ENCODE data around the gene HNRNPR.

Gene HNRNPR

GRCh38 chr1:23344111-23344986 is at the start of gene HNRNPR:
Gene HNRNPR (minus strand): TSS chr1:23344284. CDS start chr1:23341008, 3,276 bp downstream.
- TF ChIP-seq CTCF (IDR thresholded peaks at IDR 0.05; ENCODE audit: low read depth, low read length), result no peak
- H3K4me3 ChIP-seq (ENCODE audit: low read depth, low read length), result peak within 1 kb of the TSS; percentile 83
- in situ Hi-C loops (cut with HindIII; ENCODE audit: low sequenced_read_pairs), result no loop called here
- peak; percentile 100 for DNase-seq (ENCODE audit: low read depth, low spot score)

GRCh38 chr1:23393706-23394105 is 49.6 kb upstream of the HNRNPR start:
- no peak overlapping the region for H3K4me3 ChIP-seq (ENCODE audit: low read depth, low read length)
- in situ Hi-C loops (cut with HindIII; ENCODE audit: low sequenced_read_pairs), result no loop called here
- TF ChIP-seq CTCF (IDR thresholded peaks at IDR 0.05; ENCODE audit: low read depth, low read length), result no peak
- DNase-seq (ENCODE audit: low read depth, low spot score), result peak; percentile 83

- in situ Hi-C loops (cut with HindIII; ENCODE audit: low sequenced_read_pairs), result no loop called here
These were observed 48.2 kb upstream of the HNRNPR start for GRCh38 chr1:23392125-23392855.

GRCh38 chr1:23389837-23390321 is 45.8 kb upstream of the HNRNPR start:
- TF ChIP-seq CTCF (IDR thresholded peaks at IDR 0.05; ENCODE audit: low read depth, low read length), result no peak
- in situ Hi-C loops (cut with HindIII; ENCODE audit: low sequenced_read_pairs), result no loop called here
- no peak for DNase-seq (ENCODE audit: low read depth, low spot score)
- H3K4me3 ChIP-seq (ENCODE audit: low read depth, low read length), result no peak overlapping the region

More at GRCh38 chr1:23392125-23392855, 48.2 kb upstream of the HNRNPR start:
- DNase-seq (ENCODE audit: low read depth, low spot score), result no peak
- H3K4me3 ChIP-seq (ENCODE audit: low read depth, low read length), result no peak overlapping the region
- TF ChIP-seq CTCF (IDR thresholded peaks at IDR 0.05; ENCODE audit: low read depth, low read length), result no peak

- in situ Hi-C loops (cut with HindIII; ENCODE audit: low sequenced_read_pairs), result no loop called here
- no peak for TF ChIP-seq CTCF (IDR thresholded peaks at IDR 0.05; ENCODE audit: low read depth, low read length)
- no peak for DNase-seq (ENCODE audit: low read depth, low spot score)
- no peak overlapping the region for H3K4me3 ChIP-seq (ENCODE audit: low read depth, low read length)
These were observed 43.4 kb upstream of the HNRNPR start for GRCh38 chr1:23387494-23387893.

- DNase-seq (ENCODE audit: low read depth, low spot score), result no peak
- no peak overlapping the region for H3K4me3 ChIP-seq (ENCODE audit: low read depth, low read length)
- in situ Hi-C loops (cut with HindIII; ENCODE audit: low sequenced_read_pairs), result no loop called here
- TF ChIP-seq CTCF (IDR thresholded peaks at IDR 0.05; ENCODE audit: low read depth, low read length), result no peak
These were observed 41.1 kb upstream of the HNRNPR start for GRCh38 chr1:23385119-23385621.

Measured in astrocyte of the spinal cord (primary cell).